ENCODE data around the gene FGD2. TPM values are rescaled to one million over a fixed set of nuclear protein-coding genes. Genes with fewer than 3 reads are reported as not detected.

The FGD2 gene
- total RNA-seq, 1 donor from 2014 or later: 435 TPM

- ATAC-seq (ENCODE audit: low read depth): no peak
- POLR2A ChIA-PET: interaction anchor here (0.5 to 2.4 kb wide), 10 partner anchors 9 to 130 kb away, joined by 3 to 12 read pairs (median 6); no protein-coding TSS in a partner anchor
These were observed 54.1 kb downstream of the FGD2 start for GRCh38 chr6:37059344-37060194.

DNA sequence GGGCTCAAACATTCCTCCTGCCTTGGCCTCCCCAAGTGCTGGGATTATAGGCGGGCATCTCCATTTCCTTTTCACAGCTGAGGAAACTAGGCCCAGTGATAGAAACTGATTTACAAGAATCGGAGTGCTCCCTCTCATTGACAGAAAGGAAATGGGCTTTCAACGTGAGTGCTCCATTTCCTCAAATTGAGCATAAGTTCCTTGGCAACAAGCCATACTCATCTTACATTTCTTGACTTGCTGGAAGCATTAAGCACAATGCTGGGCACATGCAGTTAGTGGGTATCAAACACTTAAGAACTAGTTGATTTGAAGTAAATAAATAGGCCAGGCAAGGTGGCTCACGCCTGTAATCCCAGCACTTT is 54.7 kb downstream of the FGD2 start:
- Mint-ChIP-seq H3K36me3 (ENCODE audit: low read depth) (no peaks in the 10 kb centered on the region), H3K27me3 (no peaks in the 10 kb centered on the region), H3K27ac (no peak overlapping the region), H3K4me1 (peaks cover 5% of the 10 kb centered on the region), H3K9me3 (no peaks in the 10 kb centered on the region), H3K4me3 (no peak overlapping the region)
- intact Hi-C loops (cut with micrococcal nuclease): no loop called here
- DNase-seq (no peak), ATAC-seq (ENCODE audit: low read depth) (no peak)
- ChIA-PET POLR2A (interaction anchor here (0.5 to 2.4 kb wide), 6 partner anchors 8 to 116 kb away, joined by 3 to 12 read pairs (median 6); no protein-coding TSS in a partner anchor), CTCF (interaction anchor here (0.8 to 1.8 kb wide), 3 partner anchors 9 to 147 kb away, joined by 3 to 4 read pairs (median 4); partner anchors contain the start of gene PIM1)
- TF ChIP-seq, protein P1, sequence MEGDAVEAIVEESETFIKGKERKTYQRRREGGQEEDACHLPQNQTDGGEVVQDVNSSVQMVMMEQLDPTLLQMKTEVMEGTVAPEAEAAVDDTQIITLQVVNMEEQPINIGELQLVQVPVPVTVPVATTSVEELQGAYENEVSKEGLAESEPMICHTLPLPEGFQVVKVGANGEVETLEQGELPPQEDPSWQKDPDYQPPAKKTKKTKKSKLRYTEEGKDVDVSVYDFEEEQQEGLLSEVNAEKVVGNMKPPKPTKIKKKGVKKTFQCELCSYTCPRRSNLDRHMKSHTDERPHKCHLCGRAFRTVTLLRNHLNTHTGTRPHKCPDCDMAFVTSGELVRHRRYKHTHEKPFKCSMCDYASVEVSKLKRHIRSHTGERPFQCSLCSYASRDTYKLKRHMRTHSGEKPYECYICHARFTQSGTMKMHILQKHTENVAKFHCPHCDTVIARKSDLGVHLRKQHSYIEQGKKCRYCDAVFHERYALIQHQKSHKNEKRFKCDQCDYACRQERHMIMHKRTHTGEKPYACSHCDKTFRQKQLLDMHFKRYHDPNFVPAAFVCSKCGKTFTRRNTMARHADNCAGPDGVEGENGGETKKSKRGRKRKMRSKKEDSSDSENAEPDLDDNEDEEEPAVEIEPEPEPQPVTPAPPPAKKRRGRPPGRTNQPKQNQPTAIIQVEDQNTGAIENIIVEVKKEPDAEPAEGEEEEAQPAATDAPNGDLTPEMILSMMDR (IDR thresholded peaks at IDR 0.05): no peak

More at GRCh38 chr6:37059344-37060194, 54.1 kb downstream of the FGD2 start:
- Mint-ChIP-seq H3K36me3 (ENCODE audit: low read depth) (no peaks in the 10 kb centered on the region), H3K4me3 (no peak overlapping the region), H3K9me3 (no peaks in the 10 kb centered on the region), H3K27ac (no peak overlapping the region), H3K4me1 (peaks cover 4% of the 10 kb centered on the region), H3K27me3 (peaks cover under 1% of the 10 kb centered on the region)
- CTCF ChIA-PET: interaction anchor here (1.0 to 1.8 kb wide), 3 partner anchors 111 to 148 kb away, joined by 3 to 4 read pairs (median 4); partner anchors contain the start of gene PIM1
- intact Hi-C loops (cut with micrococcal nuclease): no loop called here
- TF ChIP-seq, protein P1 (IDR thresholded peaks at IDR 0.05): no peak
- no peak for DNase-seq

DNA sequence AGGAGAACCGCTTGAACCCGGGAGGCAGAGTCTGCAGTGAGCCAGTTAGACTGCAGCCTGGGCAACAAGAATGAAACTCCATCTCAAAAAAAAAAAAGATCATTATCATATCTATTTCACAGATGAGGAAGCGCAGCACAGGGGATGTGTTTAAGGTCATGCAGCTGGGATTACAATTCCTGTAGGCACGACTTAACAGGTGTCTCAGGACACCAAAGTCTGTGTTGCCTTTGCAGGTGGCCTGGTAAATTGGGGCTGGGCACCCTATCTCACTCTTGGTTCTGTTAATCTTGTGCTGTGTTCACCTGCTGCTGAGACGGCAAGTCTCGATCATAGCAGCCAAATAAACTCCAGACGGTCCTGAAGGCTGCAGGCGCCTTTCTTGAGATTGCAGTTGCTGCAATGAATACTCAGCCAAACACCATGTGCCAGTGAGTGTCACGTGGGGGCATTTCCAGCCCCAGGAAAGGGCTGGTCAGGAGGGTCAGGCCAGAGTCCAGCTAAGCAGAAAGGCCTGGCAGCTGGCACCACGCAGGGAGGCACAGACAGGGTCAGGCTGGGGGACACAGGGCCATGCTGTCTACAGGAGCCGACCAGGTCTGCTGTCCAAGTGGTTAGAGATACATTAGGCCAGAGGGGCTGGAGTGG is 55.8 kb downstream of the FGD2 start:
- H3K27ac Mint-ChIP-seq: no peak overlapping the region
- ATAC-seq (ENCODE audit: low read depth) (no peak), DNase-seq (no peak)
- intact Hi-C loops (cut with micrococcal nuclease): no loop called here
- TF ChIP-seq, protein P1 (IDR thresholded peaks at IDR 0.05): no peak
- H3K4me3 Mint-ChIP-seq: no peak overlapping the region
- no peaks in the 10 kb centered on the region for H3K9me3 Mint-ChIP-seq
- ChIA-PET CTCF (interaction anchor here (0.8 kb wide), 1 partner anchor 10 kb away, joined by 3 read pairs; no protein-coding TSS in a partner anchor), POLR2A (interaction anchor here (1.2 to 2.4 kb wide), 2 partner anchors 10 to 115 kb away, joined by 4 to 12 read pairs; no protein-coding TSS in a partner anchor)
- no peaks in the 10 kb centered on the region for H3K36me3 Mint-ChIP-seq (ENCODE audit: low read depth)
- H3K4me1 Mint-ChIP-seq: peaks cover 5% of the 10 kb centered on the region
- H3K27me3 Mint-ChIP-seq: no peaks in the 10 kb centered on the region

DNA sequence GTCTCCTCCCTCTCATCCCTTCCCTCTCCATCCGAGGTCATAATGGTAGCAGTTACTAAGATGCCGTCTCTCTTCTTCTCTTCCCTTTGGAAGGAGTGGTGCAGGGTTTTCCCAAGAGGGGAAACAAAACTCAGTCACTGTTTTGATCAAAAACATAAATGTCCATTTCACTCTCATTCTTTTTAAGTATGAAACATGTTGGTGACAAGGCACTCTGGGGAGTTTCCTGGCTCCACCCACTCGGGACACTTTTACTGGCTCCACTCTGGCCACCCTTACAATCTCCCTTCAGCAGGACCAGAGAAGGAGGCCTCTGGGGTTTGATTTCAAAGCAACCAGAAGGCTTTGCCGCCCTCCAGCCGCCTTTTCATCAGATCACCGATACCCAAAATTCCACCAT is 57.0 kb downstream of the FGD2 start:
- no peak overlapping the region for H3K4me3 Mint-ChIP-seq
- ChIA-PET POLR2A (no interaction called here), CTCF (no interaction called here)
- no peak for ATAC-seq (ENCODE audit: low read depth)
- no peaks in the 10 kb centered on the region for H3K36me3 Mint-ChIP-seq (ENCODE audit: low read depth)
- TF ChIP-seq, protein P1 (IDR thresholded peaks at IDR 0.05): no peak
- DNase-seq: no peak
- intact Hi-C loops (cut with micrococcal nuclease): no loop called here
- no peaks in the 10 kb centered on the region for H3K9me3 Mint-ChIP-seq
- H3K27ac Mint-ChIP-seq: no peak overlapping the region
- H3K4me1 Mint-ChIP-seq: peaks cover 5% of the 10 kb centered on the region
- no peaks in the 10 kb centered on the region for H3K27me3 Mint-ChIP-seq
